NCI-H460 (cell line): Measurements from ENCODE around the gene TRMT1. TPM values are rescaled to one million over a fixed set of nuclear protein-coding genes. Genes with fewer than 3 reads are reported as not detected.

Experiments used
- DNase-seq: peaks from one replicate; pipeline ENCODE4 v3.0.0-alpha.2; 2016; ENCODE audit warnings: low read depth; ENCODE audit errors: extremely low read depth
- total RNA-seq: library from RNA; depleted of rRNA; stranded (reverse); fragments of >200 nt; shearing (Covaris generic); gene quantifications from 2 replicates; pipeline ENCODE4 v1.2.3, GENCODE V29; 2014

TRMT1 gene
- total RNA-seq, 1 experiment from 2014 or later, result 42.8 TPM

DNA sequence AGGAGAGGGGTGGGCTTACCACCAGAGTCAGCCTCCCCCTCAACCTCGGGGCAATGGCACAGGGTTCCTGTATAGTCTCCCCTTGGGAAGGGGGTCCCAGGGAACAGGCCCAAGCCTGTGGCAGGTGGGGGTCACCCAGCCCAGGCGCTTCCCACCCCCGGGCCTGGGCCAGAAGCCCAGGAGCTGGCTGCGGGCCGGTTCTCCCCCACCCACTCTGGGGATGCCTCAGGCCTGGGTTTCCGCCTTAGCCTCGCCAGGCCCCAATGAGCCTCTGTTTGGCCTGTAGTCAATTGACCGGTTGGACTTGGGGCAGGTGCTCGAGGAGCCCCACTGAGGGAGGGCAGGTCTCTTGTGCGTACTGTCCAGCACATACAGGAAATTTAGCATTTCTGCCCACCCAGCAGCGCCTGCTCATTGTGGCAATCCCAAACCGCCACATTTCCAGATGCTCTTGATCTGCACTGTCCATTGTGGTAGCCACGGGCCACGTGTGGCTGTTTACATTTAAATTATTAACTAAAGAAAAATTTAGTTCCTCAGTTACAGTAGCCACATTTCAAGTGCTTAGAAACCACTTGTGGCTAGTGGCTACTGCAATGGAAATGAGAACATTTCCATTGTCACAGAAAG, 23.8 kb downstream of the TRMT1 start:
- DNase-seq, result no peak

DNA sequence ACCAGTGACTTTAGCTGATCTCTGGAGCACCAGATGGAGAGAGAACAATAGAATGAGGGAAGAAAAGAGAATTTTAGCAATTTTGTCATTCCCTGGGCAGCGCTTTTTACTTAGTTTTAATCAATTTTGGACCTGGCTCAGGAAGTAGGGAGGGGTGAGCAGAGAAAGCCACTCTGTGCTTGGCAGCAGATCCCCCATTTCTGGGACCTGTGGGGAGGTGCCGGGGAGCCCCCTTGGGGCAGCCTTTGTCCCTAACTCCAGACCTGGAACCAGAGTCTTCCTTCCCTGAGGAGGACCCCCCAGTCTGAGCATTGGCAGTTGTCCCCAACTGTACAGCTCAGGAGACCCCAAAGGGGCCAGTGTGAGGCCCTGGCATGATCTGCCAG, 24.4 kb downstream of the TRMT1 start:
- no peak for DNase-seq

DNA sequence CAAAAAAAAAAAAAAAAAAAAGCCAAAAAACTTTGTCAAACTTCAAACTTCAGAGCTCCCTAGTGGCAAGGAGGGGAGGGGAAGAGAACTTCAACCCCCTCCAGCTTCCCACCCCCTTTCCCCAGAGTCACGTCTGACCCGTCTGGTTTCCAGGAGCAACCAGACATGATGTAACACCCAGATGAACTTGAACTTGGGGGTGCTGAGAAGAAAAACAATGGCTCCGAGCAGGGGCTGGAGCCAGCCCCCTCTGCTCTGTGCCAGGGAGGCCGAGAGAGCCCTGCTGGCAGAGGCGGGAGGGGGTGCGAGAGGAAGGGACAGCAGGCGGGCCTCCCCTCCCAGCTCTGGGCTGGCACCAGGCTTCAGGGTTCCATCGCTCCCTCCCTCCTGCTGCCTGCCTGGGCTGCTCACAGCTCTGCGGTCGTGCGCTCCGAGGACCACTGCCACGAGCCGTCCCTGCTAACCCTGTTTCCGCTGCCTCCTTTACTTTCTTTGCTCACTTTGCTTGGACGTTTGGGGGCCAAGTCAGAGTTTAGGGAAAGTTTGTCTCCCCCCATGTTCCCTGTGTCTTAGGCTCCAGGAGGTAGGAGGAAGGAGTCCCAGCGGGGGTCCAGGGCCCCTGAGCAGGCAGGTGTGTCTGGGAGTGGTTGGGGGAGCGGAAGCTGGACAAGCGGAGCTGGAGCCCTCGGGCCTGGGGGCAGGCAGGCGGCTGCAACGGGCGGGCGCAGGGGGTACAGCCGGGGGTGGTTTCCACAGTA, 25.0 kb downstream of the TRMT1 start:
- no peak for DNase-seq

GRCh38 chr19:13090511-13091231, 25.9 kb downstream of the TRMT1 start:
- no peak for DNase-seq

GRCh38 chr19:13089857-13090507, 26.6 kb downstream of the TRMT1 start:
- no peak for DNase-seq

GRCh38 chr19:13089139-13089856, 27.2 kb downstream of the TRMT1 start:
- DNase-seq, result no peak

- no peak for DNase-seq
Observed at GRCh38 chr19:13087795-13088537, 28.6 kb downstream of the TRMT1 start.

- DNase-seq, result no peak
Observed at GRCh38 chr19:13087295-13087694, 29.2 kb downstream of the TRMT1 start.

- DNase-seq, result no peak
Observed at GRCh38 chr19:13086341-13086740, 30.2 kb downstream of the TRMT1 start.

- DNase-seq, result no peak
Observed at GRCh38 chr19:13085666-13086065, 30.9 kb downstream of the TRMT1 start.

GRCh38 chr19:13083627-13084026, 32.9 kb downstream of the TRMT1 start:
- no peak for DNase-seq

DNA sequence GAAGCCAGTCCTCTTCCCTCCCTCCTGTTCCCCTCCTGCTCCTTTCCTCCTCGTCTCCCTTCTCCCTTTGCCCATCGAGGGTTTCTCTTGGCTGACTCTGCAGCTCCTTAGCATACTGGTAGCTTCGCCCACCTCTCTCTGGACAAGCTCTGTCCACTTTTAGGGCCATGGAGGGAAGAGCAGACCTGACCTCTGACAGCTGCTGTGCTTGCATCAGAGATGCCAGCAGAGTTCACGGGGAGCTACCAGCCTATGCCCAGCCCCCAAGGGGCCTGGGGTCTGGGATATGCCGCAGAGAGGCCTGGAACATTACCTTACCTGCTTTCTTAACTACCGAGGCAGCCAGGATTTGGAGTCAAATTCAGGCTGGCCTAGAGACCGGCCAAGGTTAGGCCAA, 33.5 kb downstream of the TRMT1 start:
- DNase-seq, result no peak

DNA sequence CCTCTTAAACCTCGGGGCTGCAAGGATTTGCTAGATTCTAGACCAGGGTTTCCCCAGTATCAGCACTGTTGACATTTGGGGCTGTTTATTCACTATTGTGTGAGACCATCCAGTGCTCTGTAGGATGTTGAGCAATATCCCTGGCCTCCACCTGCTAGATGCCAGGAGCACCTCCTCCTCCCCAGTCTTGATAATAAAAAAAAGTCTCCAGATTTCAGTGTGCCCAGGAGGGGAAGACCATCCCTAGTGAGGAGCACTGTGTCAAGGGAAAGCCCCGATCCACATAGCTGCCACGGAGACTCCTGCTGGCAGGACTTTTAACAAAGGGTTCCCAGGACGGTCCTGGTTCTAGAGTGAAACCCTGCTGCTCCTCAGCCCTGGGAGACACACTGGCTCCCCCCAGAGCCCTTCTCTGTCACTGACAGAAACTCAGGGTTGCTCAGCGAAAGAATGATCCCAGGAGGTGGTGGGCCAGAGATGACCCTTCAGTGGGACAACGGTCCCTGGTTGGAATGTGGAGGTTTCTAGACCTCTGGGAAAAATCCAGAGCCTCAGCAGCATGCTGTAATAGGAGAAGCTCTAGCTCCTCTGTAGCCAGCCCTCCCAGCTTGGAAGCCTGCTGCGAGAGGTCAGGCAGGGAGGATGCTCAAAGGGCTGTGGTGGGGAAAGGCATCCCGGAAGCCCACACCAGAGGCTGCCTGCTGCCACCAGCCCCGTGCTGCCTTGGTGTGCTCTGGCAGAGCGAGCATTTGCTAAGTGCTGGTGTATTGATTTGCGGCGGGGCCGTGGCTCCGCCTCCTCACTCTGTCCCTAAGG, 34.1 kb downstream of the TRMT1 start:
- peak; percentile 19 for DNase-seq

DNA sequence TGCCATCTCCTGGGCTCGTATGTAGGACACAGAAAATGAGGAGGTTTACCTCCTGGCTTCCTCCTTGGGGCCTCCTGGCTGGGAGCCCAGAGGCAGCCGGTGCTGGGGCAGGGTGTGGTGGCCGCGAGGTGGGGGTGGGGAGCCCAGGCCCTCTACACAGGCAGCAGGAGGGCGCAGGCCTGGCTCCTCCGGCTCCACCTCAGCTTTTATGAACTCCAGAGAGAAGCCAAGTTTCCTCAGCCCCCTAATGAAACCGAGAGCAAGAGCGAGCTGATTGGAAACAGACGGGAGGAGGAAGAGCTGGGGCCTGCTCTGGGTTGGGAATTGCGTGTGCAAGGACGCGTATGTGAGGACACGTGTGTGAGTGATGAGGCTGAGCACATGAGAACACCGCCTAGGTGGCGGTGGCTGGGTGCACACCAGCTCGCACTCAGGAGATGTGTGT, 37.0 kb downstream of the TRMT1 start:
- no peak for DNase-seq

- DNase-seq, result no peak
Observed at GRCh38 chr19:13078897-13079541, 37.5 kb downstream of the TRMT1 start.

GRCh38 chr19:13078381-13078780, 38.2 kb downstream of the TRMT1 start:
- DNase-seq, result no peak

DNA sequence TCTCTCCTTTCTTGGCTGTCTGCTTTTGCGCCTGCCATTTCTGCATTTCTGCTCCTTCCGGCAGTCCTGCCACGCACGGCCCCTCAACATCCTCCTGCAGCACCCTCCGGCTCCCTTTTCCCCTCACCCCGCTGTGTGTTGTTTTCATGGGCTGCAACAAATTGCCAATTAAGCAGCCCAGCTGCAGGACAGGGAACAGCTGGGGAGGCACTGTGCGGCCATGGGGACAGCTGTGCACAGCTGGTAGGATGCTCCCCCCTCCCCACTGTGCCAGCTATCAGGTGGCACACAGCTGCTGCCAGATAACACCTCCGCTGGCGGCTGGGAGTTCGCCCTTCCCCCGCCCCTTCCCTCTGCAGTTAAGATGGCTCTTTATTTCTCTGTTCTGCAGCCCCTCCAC, 39.3 kb downstream of the TRMT1 start:
- DNase-seq, result no peak

DNA sequence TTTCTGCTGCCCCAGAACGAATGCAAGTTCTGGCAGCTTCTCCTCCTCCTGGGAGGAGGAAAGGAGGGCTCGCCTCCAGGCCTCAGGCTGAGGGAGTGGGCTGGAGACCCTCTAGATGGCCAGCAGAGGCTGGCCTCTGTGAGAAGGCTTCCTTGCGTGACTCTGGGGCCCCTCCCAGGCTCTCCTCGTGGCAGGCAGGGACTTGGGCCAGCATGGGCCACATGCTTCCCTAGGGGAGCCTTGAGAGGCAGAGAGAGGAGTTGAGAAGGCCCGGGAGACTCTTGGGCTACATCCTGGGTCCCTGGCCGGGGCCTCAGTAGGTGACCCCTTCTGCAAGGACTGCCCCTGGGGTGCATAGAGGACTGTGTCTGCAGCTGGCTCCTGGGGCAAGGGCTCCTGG, 39.8 kb downstream of the TRMT1 start:
- DNase-seq, result no peak

DNA sequence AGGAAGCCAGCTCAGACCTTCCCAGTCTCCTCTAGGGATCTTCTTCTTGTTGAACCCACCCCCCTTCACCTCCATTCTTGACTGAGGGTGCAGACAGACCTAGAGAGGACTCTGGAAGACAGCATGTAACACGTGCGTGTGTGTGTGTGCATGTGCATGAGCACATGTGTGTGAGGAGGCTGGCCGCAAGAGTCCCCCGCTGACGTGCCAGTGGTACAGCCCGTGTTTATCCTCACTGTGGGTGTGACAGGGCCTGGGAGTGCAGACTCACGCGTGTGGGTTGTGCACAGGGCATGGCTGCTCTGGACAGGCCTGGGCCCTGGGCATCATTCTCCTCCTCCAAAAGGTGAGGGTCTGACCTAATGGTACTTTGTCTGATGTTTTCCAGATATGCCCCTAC, 40.2 kb downstream of the TRMT1 start:
- no peak for DNase-seq
